Right atrium auricular region (tissue), 2 donors: ENCODE results near the gene NPR3. TPM values are rescaled to one million over a fixed set of nuclear protein-coding genes. Genes with fewer than 3 reads are reported as not detected.

Experiments used
- DNase-seq: peaks from one replicate; pipeline ENCODE4 v3.0.0-alpha.2; 2019; ENCODE audit warnings: low spot score
- H3K27ac ChIP-seq, 2 donors: fragments of 200-600 bp; sonication (generic); 1 replicate in 1 of 2; 2 replicates in 1 of 2; pipeline ENCODE4 v1.5.1; 2016 to 2019
- H3K27me3 ChIP-seq, 2 donors: fragments of 200-600 bp; sonication (generic); one replicate each; pipeline versions ENCODE4 v1.5.1 to v1.6.0; 2017 to 2019
- H3K36me3 ChIP-seq: fragments of 200-600 bp; sonication (generic); one replicate; pipeline ENCODE4 v1.5.1; 2016
- H3K4me1 ChIP-seq, 2 donors: fragments of 200-600 bp; sonication (generic); one replicate each; pipeline versions ENCODE4 v1.5.1 to v1.6.0; 2017 to 2019
- H3K4me3 ChIP-seq, 2 donors: fragments of 200-600 bp; sonication (generic); 1 replicate in 1 of 2; 2 replicates in 1 of 2; pipeline ENCODE4 v1.5.1; 2017 to 2019; ENCODE audit warnings: mild to moderate bottlenecking in 1 of 2, moderate library complexity in 1 of 2
- H3K9me3 ChIP-seq, 2 donors: fragments of 200-600 bp; sonication (generic); one replicate each; pipeline ENCODE4 v1.5.1; 2019
- CTCF ChIP-seq, 2 donors: fragments of 200-600 bp; sonication (generic); IDR thresholded peaks; one replicate each; pipeline ENCODE4 v1.5.1; 2019; ENCODE audit warnings: antibody characterized with exemption in 2 of 2
- total RNA-seq, 2 donors: library from RNA; depleted of rRNA; stranded (reverse); fragments of >200 nt; gene quantifications; one replicate each; pipeline ENCODE4 v1.1.0, GENCODE V29; 2016

The NPR3 gene
- total RNA-seq, 2 donors from 2014 or later: 22.0 to 51.0 TPM

- H3K36me3 ChIP-seq: no peaks in the 10 kb centered on the region
- no peak overlapping the region for H3K4me3 ChIP-seq
- peaks cover 0 to 1% of the 10 kb centered on the region in 2 donors for H3K27me3 ChIP-seq
- peak; percentile 29 to 62 for TF ChIP-seq CTCF (IDR thresholded peaks at IDR 0.05)
- H3K27ac ChIP-seq: no peak overlapping the region
- peaks cover 0 to 23% of the 10 kb centered on the region in 2 donors for H3K4me1 ChIP-seq
- DNase-seq: no peak
- no peaks in the 10 kb centered on the region for H3K9me3 ChIP-seq
Measured at GRCh38 chr5:32707418-32707997, 3.6 kb upstream of the NPR3 start.

GRCh38 chr5:32708949-32709348 is 2.2 kb upstream of the NPR3 start:
- Histone ChIP-seq H3K4me3 (no peak overlapping the region), H3K27ac (no peak overlapping the region)
- no peak for TF ChIP-seq CTCF (IDR thresholded peaks at IDR 0.05)

GRCh38 chr5:32709750-32710549 is 1.2 kb upstream of the NPR3 start:
- TF ChIP-seq CTCF (IDR thresholded peaks at IDR 0.05): peak; percentile 43 to 80
- no peaks in the 10 kb centered on the region for H3K36me3 ChIP-seq
- peak overlapping the region; percentile 40 to 65 for H3K4me3 ChIP-seq
- H3K27ac ChIP-seq: peak overlapping the region; percentile 47 to 70
- H3K9me3 ChIP-seq: no peaks in the 10 kb centered on the region
- DNase-seq: peak; percentile 77
- peaks cover 0 to 40% of the 10 kb centered on the region in 2 donors for H3K4me1 ChIP-seq
- peaks cover 0 to 4% of the 10 kb centered on the region in 2 donors for H3K27me3 ChIP-seq

More at GRCh38 chr5:32708949-32709348, 2.2 kb upstream of the NPR3 start:
- Histone ChIP-seq H3K27me3 (peaks cover 0 to 4% of the 10 kb centered on the region in 2 donors), H3K4me1 (peaks cover 0 to 37% of the 10 kb centered on the region in 2 donors), H3K36me3 (no peaks in the 10 kb centered on the region), H3K9me3 (no peaks in the 10 kb centered on the region)
- no peak for DNase-seq

GRCh38 chr5:32711362-32711680 is 200 bp downstream of the NPR3 start:
- peaks cover 0 to 4% of the 10 kb centered on the region in 2 donors for H3K27me3 ChIP-seq

More at GRCh38 chr5:32711362-32711680, 200 bp downstream of the NPR3 start:
- H3K4me1 ChIP-seq: peaks cover 0 to 40% of the 10 kb centered on the region in 2 donors
- no peaks in the 10 kb centered on the region for H3K9me3 ChIP-seq
- no peak for TF ChIP-seq CTCF (IDR thresholded peaks at IDR 0.05)
- no peak for DNase-seq
- H3K27ac ChIP-seq: peak overlapping the region in 1 of 2 donors; percentile 49
- peak overlapping the region; percentile 40 to 65 for H3K4me3 ChIP-seq
- H3K36me3 ChIP-seq: no peaks in the 10 kb centered on the region
